SK-N-MC (cell line): ENCODE measurements around the gene CLSTN3.

ENCODE experiments used
- EZH2 ChIP-seq: fragments of 200-600 bp; sonication (generic); IDR thresholded peaks from one replicate; pipeline ENCODE4 v1.6.1; 2017; ENCODE audit warnings: antibody characterized with exemption
- POLR2AphosphoS5 ChIP-seq: IDR thresholded peaks from 2 replicates; pipeline ENCODE4 v1.6.1; 2012; ENCODE audit warnings: mild to moderate bottlenecking, low read depth, low read length, borderline replicate concordance

DNA sequence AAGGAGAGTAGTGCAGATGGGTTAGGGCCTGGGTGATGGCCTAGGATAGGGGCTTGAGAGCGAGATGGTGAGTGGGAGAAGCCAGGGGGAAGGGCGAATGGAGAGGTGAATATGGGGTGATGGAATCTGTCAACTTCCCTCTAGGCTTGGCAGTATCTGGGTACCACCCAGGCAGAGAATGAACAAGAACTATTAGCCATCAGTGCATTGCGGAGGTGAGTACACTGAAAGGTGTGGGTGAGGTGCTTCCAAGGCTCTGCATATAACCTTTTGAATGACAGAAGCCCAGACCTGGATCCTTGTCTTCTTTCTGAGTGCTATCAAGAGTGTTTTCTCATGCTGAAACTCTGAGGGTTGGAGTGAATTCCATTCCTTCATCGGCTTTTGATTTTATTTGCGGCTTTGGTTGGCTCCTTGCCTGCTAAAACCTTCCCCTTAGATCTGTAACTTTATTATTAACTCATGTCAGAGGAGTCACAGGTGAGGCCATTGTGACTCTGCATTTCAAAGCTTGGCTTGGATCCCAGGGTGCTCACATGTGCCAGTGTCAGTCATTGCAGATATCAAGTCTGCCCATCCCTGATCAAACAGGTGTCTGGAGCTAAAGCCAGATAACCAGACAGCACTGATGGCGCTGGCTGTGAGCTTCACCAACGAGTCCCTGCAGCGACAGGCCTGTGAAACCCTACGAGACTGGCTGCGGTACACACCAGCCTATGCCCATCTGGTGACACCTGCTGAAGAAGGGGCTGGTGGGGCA lies 77.9 kb downstream of the CLSTN3 start:
- TF ChIP-seq POLR2AphosphoS5: no peak
- no peak for TF ChIP-seq EZH2
